Activated CD4-positive, alpha-beta memory T cell treated with anti-CD3 and anti-CD28 coated beads, Interleukin-2, amount 10 ng/mL, durations not matched to agents 7 days and 5 days (primary cell): ENCODE results near the gene EPB41. TPM values are rescaled to one million over a fixed set of nuclear protein-coding genes. Genes with fewer than 3 reads are reported as not detected.

ENCODE experiments used
- CTCF ChIA-PET: fragments of 350-600 bp; sonication (Branson Sonifier 250); formaldehyde crosslinking; loops from one replicate; lab custom pipeline; 2021; ENCODE audit warnings: antibody characterized with exemption, inconsistent platforms; lab: Charles Lee
- POLR2A ChIA-PET: fragments of 350-600 bp; sonication (Branson Sonifier 250); formaldehyde crosslinking; loops from one replicate; lab custom pipeline; 2021; ENCODE audit warnings: antibody characterized with exemption; lab: Charles Lee
- DNase-seq: peaks from one replicate; pipeline ENCODE4 v3.0.0-alpha.2; 2020
- H3K27ac Mint-ChIP-seq: one replicate; pipeline ENCODE4 v1.8.0; 2021; ENCODE audit warnings: mild to moderate bottlenecking, mixed read lengths
- H3K27me3 Mint-ChIP-seq: one replicate; pipeline ENCODE4 v1.8.0; 2021; ENCODE audit warnings: mixed read lengths
- H3K36me3 Mint-ChIP-seq: one replicate; pipeline ENCODE4 v1.8.0; 2021; ENCODE audit warnings: low read depth, mixed read lengths
- H3K4me1 Mint-ChIP-seq: one replicate; pipeline ENCODE4 v1.8.0; 2021; ENCODE audit warnings: mixed read lengths
- H3K4me3 Mint-ChIP-seq: one replicate; pipeline ENCODE4 v1.8.0; 2021; ENCODE audit warnings: mild to moderate bottlenecking, mixed read lengths
- H3K9me3 Mint-ChIP-seq: one replicate; pipeline ENCODE4 v1.8.0; 2021; ENCODE audit warnings: mixed read lengths
- total RNA-seq, 2 experiments: library from RNA; stranded (reverse); gene quantifications; one replicate each; pipeline ENCODE4 v1.2.3, GENCODE V29; 2021

EPB41 gene
- total RNA-seq, 2 experiments from 2014 or later = 95.0 to 97.6 TPM

DNA sequence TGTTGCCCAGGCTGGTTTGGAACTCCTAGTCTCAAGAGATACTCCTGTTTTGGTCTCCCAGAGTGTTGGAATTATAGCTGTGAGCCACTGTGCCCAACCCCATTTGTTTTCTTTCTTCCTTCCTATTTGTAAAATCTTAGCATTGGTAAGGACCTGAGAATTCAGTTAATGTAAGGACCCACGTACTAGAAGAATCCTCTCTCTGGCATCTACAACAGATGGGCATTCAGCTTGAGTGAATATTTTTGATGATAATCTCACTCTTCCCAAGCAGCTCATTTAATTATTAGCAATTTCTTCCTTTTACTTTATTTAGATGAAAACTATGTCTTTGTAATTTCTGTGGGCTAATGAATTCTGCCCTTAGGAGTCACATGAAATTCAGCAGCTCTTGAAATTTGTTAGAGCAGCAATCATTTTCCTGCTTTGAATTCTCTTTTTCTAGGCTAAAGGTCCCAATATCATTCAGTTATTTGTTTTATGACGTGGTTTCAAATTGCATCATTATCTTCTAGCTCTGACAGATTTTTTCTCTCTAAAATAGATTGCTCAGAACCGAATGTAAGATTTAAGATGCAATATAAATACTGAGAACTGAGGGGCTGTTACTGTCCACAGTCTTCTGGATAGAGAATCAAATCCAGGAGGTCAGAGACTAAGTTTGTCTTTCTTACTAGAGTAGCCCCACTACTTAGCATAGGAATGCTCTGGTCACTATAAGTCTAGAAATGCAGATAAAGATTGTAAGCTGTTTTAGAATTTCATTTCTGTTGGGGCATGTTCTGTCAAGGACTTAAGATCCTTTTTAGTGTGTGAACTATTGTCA, 59.4 kb downstream of the EPB41 start:
- no peak overlapping the region for H3K27ac Mint-ChIP-seq
- no peaks in the 10 kb centered on the region for H3K27me3 Mint-ChIP-seq
- ChIA-PET CTCF (no interaction called here), POLR2A (interaction anchor here (0.7 to 1.5 kb wide), 3 partner anchors 13 to 60 kb away, joined by 3 to 6 read pairs (median 3); partner anchors contain the start of gene EPB41)
- no peak overlapping the region for H3K4me3 Mint-ChIP-seq
- H3K4me1 Mint-ChIP-seq = peaks cover 31% of the 10 kb centered on the region
- H3K9me3 Mint-ChIP-seq = no peaks in the 10 kb centered on the region
- H3K36me3 Mint-ChIP-seq = peaks cover 10% of the 10 kb centered on the region
- DNase-seq = no peak

GRCh38 chr1:28974432-28974831, 60.1 kb downstream of the EPB41 start:
- Mint-ChIP-seq H3K36me3 (peaks cover 12% of the 10 kb centered on the region), H3K4me1 (peaks cover 31% of the 10 kb centered on the region), H3K9me3 (no peaks in the 10 kb centered on the region), H3K27ac (no peak overlapping the region), H3K27me3 (no peaks in the 10 kb centered on the region), H3K4me3 (no peak overlapping the region)
- POLR2A ChIA-PET = interaction anchor here (1.5 kb wide), 1 partner anchor 61 kb away, joined by 6 read pairs; the partner anchor contains the start of gene EPB41
- no peak for DNase-seq
- CTCF ChIA-PET = no interaction called here

- POLR2A ChIA-PET = no interaction called here
- Mint-ChIP-seq H3K27me3 (no peaks in the 10 kb centered on the region), H3K27ac (no peak overlapping the region), H3K4me1 (peaks cover 37% of the 10 kb centered on the region), H3K9me3 (no peaks in the 10 kb centered on the region), H3K4me3 (no peak overlapping the region), H3K36me3 (peaks cover 17% of the 10 kb centered on the region)
- CTCF ChIA-PET = no interaction called here
- DNase-seq = no peak
These were observed 61.9 kb downstream of the EPB41 start for GRCh38 chr1:28976248-28976647.

DNA sequence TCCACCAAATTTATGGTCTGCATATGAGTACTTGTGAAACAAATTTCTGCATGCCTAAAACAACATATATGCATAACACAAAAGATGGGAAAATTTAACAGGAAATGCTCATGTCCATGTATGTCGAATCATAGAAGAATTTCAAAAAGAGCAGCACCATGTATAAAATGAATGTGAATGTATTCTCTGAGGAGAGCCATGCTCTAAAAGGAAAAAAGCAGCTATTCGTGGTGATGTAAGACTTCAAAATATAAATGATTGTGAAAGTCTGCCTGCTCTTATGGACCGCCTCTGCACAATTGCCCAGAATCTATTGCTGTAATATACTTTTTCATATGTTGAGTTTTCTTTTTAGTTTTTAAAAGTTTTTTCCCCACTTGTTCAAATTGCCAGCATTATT, 66.8 kb downstream of the EPB41 start:
- CTCF ChIA-PET = no interaction called here
- Mint-ChIP-seq H3K27ac (no peak overlapping the region), H3K9me3 (no peaks in the 10 kb centered on the region), H3K27me3 (no peaks in the 10 kb centered on the region), H3K4me1 (peaks cover 7% of the 10 kb centered on the region), H3K36me3 (peaks cover 15% of the 10 kb centered on the region), H3K4me3 (no peak overlapping the region)
- no peak for DNase-seq
- POLR2A ChIA-PET = no interaction called here

DNA sequence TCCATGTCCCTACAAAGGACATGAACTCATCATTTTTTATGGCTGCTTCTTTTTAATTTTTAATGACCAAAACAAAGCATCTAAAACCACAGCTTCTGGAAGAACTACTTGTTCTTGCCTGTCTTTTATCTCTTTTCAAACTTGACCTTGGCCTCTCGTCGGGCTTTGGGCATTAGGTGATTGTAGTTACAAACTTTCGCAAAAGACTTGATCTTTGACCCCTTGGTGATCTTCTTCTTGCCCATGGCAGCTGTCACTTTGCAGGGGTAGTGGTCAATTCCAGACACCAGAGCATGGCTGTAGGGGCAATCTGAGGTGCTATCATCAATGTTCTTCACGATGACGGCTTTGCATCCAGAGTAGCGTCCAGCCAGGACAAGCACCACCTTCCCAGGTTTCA, 67.8 kb downstream of the EPB41 start:
- Mint-ChIP-seq H3K36me3 (peaks cover 15% of the 10 kb centered on the region), H3K4me1 (peaks cover 7% of the 10 kb centered on the region)
- POLR2A ChIA-PET = no interaction called here

DNA sequence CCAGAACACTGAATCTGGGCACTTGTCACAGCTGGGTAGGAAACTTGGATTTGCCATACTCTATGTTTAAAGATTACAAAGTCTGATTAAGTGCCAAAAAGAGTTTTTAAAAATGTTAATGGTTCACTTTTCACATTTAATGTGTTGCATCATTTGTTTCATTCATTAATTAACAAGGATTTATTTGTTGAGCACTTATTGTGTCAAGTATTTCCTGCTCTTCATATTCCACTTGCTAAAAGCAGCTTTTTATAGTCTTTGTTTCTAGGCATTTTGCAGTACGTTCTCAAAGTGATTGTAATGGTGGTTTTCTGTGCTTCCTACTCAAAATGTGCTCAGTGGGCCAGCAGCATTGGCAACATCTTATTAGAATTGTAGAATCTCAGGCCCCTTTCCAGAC, 68.7 kb downstream of the EPB41 start:
- POLR2A ChIA-PET = interaction anchor here (0.6 kb wide), 1 partner anchor 84 kb away, joined by 3 read pairs; no protein-coding TSS in a partner anchor
- peaks cover 19% of the 10 kb centered on the region for H3K36me3 Mint-ChIP-seq
- H3K4me1 Mint-ChIP-seq = peaks cover 7% of the 10 kb centered on the region
- no peaks in the 10 kb centered on the region for H3K27me3 Mint-ChIP-seq
- DNase-seq = no peak
- H3K9me3 Mint-ChIP-seq = no peaks in the 10 kb centered on the region
- CTCF ChIA-PET = no interaction called here
- H3K27ac Mint-ChIP-seq = no peak overlapping the region
- H3K4me3 Mint-ChIP-seq = no peak overlapping the region

More for the DNA sequence above, 67.8 kb downstream of the EPB41 start:
- CTCF ChIA-PET = no interaction called here
- no peak overlapping the region for H3K27ac Mint-ChIP-seq
- DNase-seq = no peak
- H3K9me3 Mint-ChIP-seq = no peaks in the 10 kb centered on the region
- no peak overlapping the region for H3K4me3 Mint-ChIP-seq
- no peaks in the 10 kb centered on the region for H3K27me3 Mint-ChIP-seq

- Mint-ChIP-seq H3K4me1 (peaks cover 7% of the 10 kb centered on the region), H3K36me3 (peaks cover 18% of the 10 kb centered on the region), H3K4me3 (no peak overlapping the region), H3K9me3 (no peaks in the 10 kb centered on the region), H3K27ac (no peak overlapping the region), H3K27me3 (no peaks in the 10 kb centered on the region)
- ChIA-PET CTCF (no interaction called here), POLR2A (no interaction called here)
- no peak for DNase-seq
These were observed 69.3 kb downstream of the EPB41 start for GRCh38 chr1:28983509-28984310.

DNA sequence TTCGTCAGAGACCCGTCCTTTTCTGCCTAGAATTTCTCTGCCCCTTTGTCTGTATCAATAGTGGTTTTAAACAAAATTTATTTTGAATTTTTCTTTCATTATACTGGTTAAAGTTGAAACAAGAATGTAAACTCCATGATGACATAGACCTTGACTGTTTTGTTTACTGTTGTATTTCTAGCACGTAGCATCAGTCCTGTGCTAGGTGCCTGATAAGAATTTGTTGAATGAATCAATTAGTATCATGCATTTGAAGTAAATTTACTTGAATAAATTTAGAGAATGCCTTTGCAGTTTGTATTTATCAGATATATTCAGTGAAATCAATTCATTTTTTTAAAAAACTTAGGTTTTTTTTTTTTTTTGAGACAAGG, 69.9 kb downstream of the EPB41 start:
- POLR2A ChIA-PET = no interaction called here
- Mint-ChIP-seq H3K27ac (no peak overlapping the region), H3K36me3 (peaks cover 17% of the 10 kb centered on the region), H3K27me3 (no peaks in the 10 kb centered on the region), H3K4me1 (peaks cover 7% of the 10 kb centered on the region), H3K4me3 (no peak overlapping the region), H3K9me3 (no peaks in the 10 kb centered on the region)
- CTCF ChIA-PET = no interaction called here
- DNase-seq = no peak

GRCh38 chr1:28985427-28985826, 71.1 kb downstream of the EPB41 start:
- Mint-ChIP-seq H3K4me1 (peaks cover 3% of the 10 kb centered on the region), H3K27me3 (no peaks in the 10 kb centered on the region), H3K27ac (no peak overlapping the region), H3K4me3 (no peak overlapping the region), H3K36me3 (peaks cover 11% of the 10 kb centered on the region), H3K9me3 (no peaks in the 10 kb centered on the region)
- ChIA-PET CTCF (no interaction called here), POLR2A (no interaction called here)
- no peak for DNase-seq

- Mint-ChIP-seq H3K4me1 (no peaks in the 10 kb centered on the region), H3K27ac (no peak overlapping the region), H3K9me3 (no peaks in the 10 kb centered on the region), H3K36me3 (peaks cover 11% of the 10 kb centered on the region), H3K4me3 (no peak overlapping the region), H3K27me3 (no peaks in the 10 kb centered on the region)
- DNase-seq = no peak
- POLR2A ChIA-PET = interaction anchor here (0.6 kb wide), 1 partner anchor 13 kb away, joined by 3 read pairs; no protein-coding TSS in a partner anchor
- CTCF ChIA-PET = no interaction called here
These were observed 72.0 kb downstream of the EPB41 start for GRCh38 chr1:28986306-28986910.

DNA sequence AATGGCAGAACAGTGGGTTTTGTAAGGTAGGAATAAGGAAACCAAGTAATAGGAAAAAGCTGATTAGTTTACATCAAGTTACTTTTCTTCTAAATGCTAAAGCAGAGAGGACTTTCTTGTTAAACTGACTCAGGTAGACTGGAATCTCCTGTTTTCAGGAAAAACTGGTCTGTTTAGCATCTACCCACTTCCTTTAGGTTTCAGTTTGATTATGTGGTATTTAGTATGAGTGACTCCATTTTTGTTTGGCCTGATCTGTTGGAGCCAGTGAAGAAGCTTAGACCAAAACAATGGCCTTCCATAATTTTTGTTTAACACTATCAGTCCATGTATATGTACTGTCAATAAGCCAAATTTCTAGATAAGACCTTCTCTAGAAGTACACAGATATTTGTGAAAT, 88.4 kb downstream of the EPB41 start:
- H3K9me3 Mint-ChIP-seq = no peaks in the 10 kb centered on the region
- DNase-seq = no peak
- peaks cover 34% of the 10 kb centered on the region for H3K36me3 Mint-ChIP-seq
- no peaks in the 10 kb centered on the region for H3K27me3 Mint-ChIP-seq
- H3K4me1 Mint-ChIP-seq = peaks cover 5% of the 10 kb centered on the region
- no peak overlapping the region for H3K4me3 Mint-ChIP-seq
- CTCF ChIA-PET = no interaction called here
- no peak overlapping the region for H3K27ac Mint-ChIP-seq
- POLR2A ChIA-PET = interaction anchor here (1.6 kb wide), 1 partner anchor 16 kb away, joined by 4 read pairs; no protein-coding TSS in a partner anchor

GRCh38 chr1:29004288-29004687, 89.9 kb downstream of the EPB41 start:
- H3K27me3 Mint-ChIP-seq = no peaks in the 10 kb centered on the region
- no peaks in the 10 kb centered on the region for H3K9me3 Mint-ChIP-seq
- H3K4me3 Mint-ChIP-seq = no peak overlapping the region
- H3K36me3 Mint-ChIP-seq = peaks cover 34% of the 10 kb centered on the region
- H3K27ac Mint-ChIP-seq = no peak overlapping the region
- POLR2A ChIA-PET = no interaction called here
- CTCF ChIA-PET = no interaction called here
- no peak for DNase-seq
- peaks cover 5% of the 10 kb centered on the region for H3K4me1 Mint-ChIP-seq

GRCh38 chr1:29004798-29005197, 90.4 kb downstream of the EPB41 start:
- DNase-seq = no peak
- Mint-ChIP-seq H3K4me1 (peaks cover 5% of the 10 kb centered on the region), H3K27ac (no peak overlapping the region), H3K36me3 (peaks cover 32% of the 10 kb centered on the region), H3K9me3 (no peaks in the 10 kb centered on the region), H3K27me3 (no peaks in the 10 kb centered on the region), H3K4me3 (no peak overlapping the region)
- ChIA-PET CTCF (no interaction called here), POLR2A (interaction anchor here (1.4 kb wide), 1 partner anchor 91 kb away, joined by 4 read pairs; the partner anchor contains the start of gene EPB41)
